SK-MEL-5 (cell line): Measurements from ENCODE around the gene HNRNPM. TPM values are rescaled to one million over a fixed set of nuclear protein-coding genes. Genes with fewer than 3 reads are reported as not detected.
"Not testable (repeated sequence)": the region's sequence is repeated elsewhere in the genome, so short reads cannot be mapped to it uniquely, and the experiment has no call there.

Source experiments
- DNase-seq: peaks from one replicate; pipeline ENCODE4 v3.0.0-alpha.2; 2016; ENCODE audit warnings: low read depth, low spot score
- in situ Hi-C: cut with HindIII; loops from 2 replicates; pipeline ENCODE4 v1.10.0; 2016; ENCODE audit warnings: low sequenced_read_pairs, high pct_unique_total_duplicates, low pct_unique_long_range_greater_than_20kb
- total RNA-seq: library from RNA; depleted of rRNA; stranded (reverse); fragments of >200 nt; shearing (Covaris generic); gene quantifications from 2 replicates; pipeline ENCODE4 v1.2.3, GENCODE V29; 2014

Gene HNRNPM
- total RNA-seq, 1 experiment from 2014 or later = 56.1 TPM

- no peak for DNase-seq
- in situ Hi-C loops = no loop called here
These were observed 28.0 kb upstream of the HNRNPM start for GRCh38 chr19:8416796-8417195.

- no peak for DNase-seq
- in situ Hi-C loops = no loop called here
These were observed 23.0 kb upstream of the HNRNPM start for GRCh38 chr19:8421484-8422461.

- in situ Hi-C loops = no loop called here
- DNase-seq = peak; percentile 94
These were observed 21.0 kb upstream of the HNRNPM start for GRCh38 chr19:8423817-8424223.

- in situ Hi-C loops, DNase-seq: not testable (repeated sequence)
These were observed 19.4 kb upstream of the HNRNPM start for GRCh38 chr19:8425331-8425730.

GRCh38 chr19:8426283-8426682 lies 18.5 kb upstream of the HNRNPM start:
- in situ Hi-C loops = no loop called here
- no peak for DNase-seq

GRCh38 chr19:8429044-8429443 lies 15.7 kb upstream of the HNRNPM start:
- in situ Hi-C loops = no loop called here
- DNase-seq = no peak

GRCh38 chr19:8429826-8430225 lies 14.9 kb upstream of the HNRNPM start:
- in situ Hi-C loops = no loop called here
- DNase-seq = no peak

GRCh38 chr19:8430650-8431049 lies 14.1 kb upstream of the HNRNPM start:
- in situ Hi-C loops = no loop called here

GRCh38 chr19:8438236-8438635 lies 6.5 kb upstream of the HNRNPM start:
- in situ Hi-C loops = no loop called here

More at GRCh38 chr19:8430650-8431049, 14.1 kb upstream of the HNRNPM start:
- no peak for DNase-seq

GRCh38 chr19:8441725-8442544 lies 2.8 kb upstream of the HNRNPM start:
- in situ Hi-C loops = no loop called here

More at GRCh38 chr19:8438236-8438635, 6.5 kb upstream of the HNRNPM start:
- DNase-seq = no peak

GRCh38 chr19:8444140-8444676 lies 567 bp upstream of the HNRNPM start:
- in situ Hi-C loops = not testable (repeated sequence)

More at GRCh38 chr19:8441725-8442544, 2.8 kb upstream of the HNRNPM start:
- no peak for DNase-seq

GRCh38 chr19:8445488-8446001 lies 770 bp downstream of the HNRNPM start:
- peak; percentile 22 for DNase-seq
- in situ Hi-C loops = no loop called here

More at GRCh38 chr19:8444140-8444676, 567 bp upstream of the HNRNPM start:
- DNase-seq = not testable (repeated sequence)

GRCh38 chr19:8446061-8446709 lies 1.4 kb downstream of the HNRNPM start:
- in situ Hi-C loops = no loop called here

GRCh38 chr19:8449830-8450229 lies 5.1 kb downstream of the HNRNPM start:
- no peak for DNase-seq
- in situ Hi-C loops = no loop called here

More at GRCh38 chr19:8446061-8446709, 1.4 kb downstream of the HNRNPM start:
- no peak for DNase-seq

GRCh38 chr19:8451377-8451776 lies 6.6 kb downstream of the HNRNPM start:
- in situ Hi-C loops = no loop called here
- no peak for DNase-seq

GRCh38 chr19:8451885-8452284 lies 7.1 kb downstream of the HNRNPM start:
- DNase-seq = no peak
- in situ Hi-C loops = no loop called here

GRCh38 chr19:8452446-8453123 lies 7.8 kb downstream of the HNRNPM start:
- no peak for DNase-seq
- in situ Hi-C loops = no loop called here
